Stimulated activated CD4-positive, alpha-beta T cell treated with anti-CD3 and anti-CD28 coated beads, Interleukin-4, amount 100 ng/mL, for 4 hours (primary cell): ENCODE measurements around the gene COL5A3.
"Not testable (repeated sequence)": the region's sequence is repeated elsewhere in the genome, so short reads cannot be mapped to it uniquely, and the experiment has no call there.

ENCODE experiments used
- DNase-seq, 2 experiments: peaks; one replicate each; pipeline ENCODE4 v3.0.0-alpha.2; 2020

The COL5A3 gene

DNA sequence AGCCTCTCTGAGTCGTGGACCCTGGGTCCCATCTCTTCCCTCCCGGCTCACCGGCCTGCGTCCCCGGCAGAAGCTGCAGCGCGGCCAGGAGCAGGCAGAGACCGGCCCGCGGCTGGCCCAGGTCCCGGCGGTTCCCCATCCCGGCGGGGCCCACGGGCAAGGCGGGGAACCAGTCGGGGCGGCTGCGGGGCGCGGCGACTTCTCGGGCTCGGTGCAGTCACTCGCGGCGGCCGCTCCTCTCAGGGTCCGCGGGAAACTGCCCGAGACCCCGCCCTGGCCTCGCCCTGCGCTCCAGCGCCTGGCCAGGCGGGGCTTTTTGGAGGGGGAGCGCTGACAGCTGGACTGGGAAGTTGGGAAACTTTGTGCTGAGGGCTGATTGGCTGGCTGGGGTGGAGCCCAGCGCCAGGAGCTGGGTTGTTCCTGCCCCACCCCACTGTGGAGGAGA is at the start of gene COL5A3:
TSS of gene COL5A3 (minus strand) at position 258 of the 445 bp plus-strand sequence. CDS start at position 139, 119 bp downstream.
- no peak for DNase-seq

- DNase-seq: no peak
Measured at GRCh38 chr19:10052602-10053360, 42.5 kb upstream of the COL5A3 start.

GRCh38 chr19:10049626-10050025 is 39.3 kb upstream of the COL5A3 start:
- DNase-seq: no peak

- no peak for DNase-seq
Measured at GRCh38 chr19:10045371-10045770, 35.1 kb upstream of the COL5A3 start.

DNA sequence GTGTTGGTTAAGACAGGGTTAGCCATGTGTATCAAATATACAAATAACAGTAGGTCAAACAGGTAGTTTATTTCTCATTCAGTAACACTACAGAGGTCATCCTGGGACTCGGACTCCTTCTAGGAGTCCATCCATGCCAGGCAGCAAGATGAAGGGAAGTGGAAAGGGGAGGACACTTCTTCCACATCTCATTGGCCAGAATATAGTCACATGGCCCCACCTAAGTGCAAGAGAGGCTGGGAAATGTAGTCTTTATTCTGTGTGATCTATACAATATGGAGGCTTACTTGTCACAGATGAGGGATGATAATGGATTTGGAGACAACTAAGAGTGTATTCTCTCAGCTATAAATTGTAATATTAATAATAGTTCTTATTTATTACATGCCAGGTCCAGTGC is 34.1 kb upstream of the COL5A3 start:
- DNase-seq: no peak

GRCh38 chr19:10043286-10043927 is 33.1 kb upstream of the COL5A3 start:
- no peak for DNase-seq

DNA sequence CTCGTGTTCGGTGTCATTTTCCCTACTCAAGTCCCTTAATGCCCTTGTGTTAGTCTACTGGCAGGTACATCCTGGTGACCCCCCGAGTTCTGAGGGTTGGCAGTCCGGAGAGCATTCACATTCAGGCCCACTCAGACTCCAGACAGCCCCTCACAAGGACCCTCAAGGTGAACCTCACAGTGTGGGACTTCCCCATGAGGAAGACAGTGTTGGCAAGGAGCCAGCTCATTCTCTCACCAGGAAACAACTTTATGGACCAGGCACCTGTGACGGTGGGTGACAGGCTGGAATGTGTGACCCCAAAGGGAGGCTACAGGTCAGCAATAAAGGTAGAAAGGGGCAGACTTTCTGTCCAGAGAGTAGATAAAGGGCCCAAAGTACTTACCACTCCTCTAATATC is 27.5 kb upstream of the COL5A3 start:
- no peak for DNase-seq

DNA sequence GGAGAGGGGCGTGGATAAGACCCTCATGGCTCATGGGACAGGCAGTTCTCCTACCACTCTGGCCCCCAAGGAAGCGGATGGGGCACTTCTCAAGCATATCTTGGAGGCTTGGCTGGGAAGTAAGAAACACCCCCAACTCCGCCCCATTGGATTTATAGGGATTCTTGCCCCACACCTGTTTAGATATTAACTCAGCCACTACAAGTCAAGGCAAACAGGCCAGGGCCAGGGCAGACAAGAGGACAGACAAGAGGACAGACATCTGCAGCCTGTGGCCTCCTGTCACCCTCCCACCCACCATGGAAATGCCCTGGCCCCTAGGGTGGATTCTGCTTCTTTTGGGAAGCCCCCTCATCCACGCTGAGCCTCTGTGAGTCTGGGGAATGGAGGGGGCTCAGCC is 27.1 kb upstream of the COL5A3 start:
- DNase-seq: no peak

DNA sequence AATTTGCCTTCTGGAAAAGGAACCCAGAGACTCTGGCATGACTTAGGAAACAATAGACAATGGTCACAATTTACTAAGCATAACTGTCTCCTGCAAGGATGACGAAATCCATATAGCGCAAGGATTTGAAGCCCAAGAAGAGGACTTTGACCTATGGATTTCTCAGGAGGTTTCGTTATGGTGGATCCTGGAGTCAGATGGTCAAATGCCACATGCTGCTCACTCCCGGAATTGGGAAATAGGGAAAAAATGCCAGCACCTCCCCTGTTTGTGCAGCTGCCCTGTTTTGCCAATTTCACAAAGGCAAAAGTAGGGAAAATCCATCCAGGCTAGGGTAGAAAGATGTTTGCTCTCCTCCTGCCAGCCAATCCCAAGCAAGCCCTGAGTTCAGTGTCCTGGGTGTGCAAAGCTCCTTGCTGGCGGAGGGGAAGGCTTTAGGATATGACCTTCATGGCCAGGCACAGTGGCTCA is 26.3 kb upstream of the COL5A3 start:
- no peak for DNase-seq

DNA sequence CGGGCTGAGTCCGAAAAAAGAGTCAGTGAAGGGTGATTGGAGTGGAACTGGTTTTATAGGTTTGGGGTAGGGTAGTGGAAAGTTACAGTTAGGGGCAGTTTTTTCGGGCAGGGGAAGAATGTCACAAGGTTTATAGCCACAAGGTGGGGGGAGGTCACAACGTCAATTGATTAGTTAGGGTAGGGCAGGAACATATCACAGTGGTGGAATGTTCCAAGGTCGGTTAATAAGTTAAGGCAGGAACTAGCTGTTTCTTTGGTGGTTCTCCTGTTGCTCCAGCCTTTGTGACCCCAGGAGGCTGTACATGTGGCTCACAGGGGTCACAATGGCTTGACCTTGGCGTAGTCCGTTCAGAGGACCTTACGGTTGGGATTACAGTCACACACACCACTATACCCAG is 23.3 kb upstream of the COL5A3 start:
- no peak for DNase-seq

- peak; percentile 58 to 75 for DNase-seq
Measured at GRCh38 chr19:10027158-10027997, 17.1 kb upstream of the COL5A3 start.

DNA sequence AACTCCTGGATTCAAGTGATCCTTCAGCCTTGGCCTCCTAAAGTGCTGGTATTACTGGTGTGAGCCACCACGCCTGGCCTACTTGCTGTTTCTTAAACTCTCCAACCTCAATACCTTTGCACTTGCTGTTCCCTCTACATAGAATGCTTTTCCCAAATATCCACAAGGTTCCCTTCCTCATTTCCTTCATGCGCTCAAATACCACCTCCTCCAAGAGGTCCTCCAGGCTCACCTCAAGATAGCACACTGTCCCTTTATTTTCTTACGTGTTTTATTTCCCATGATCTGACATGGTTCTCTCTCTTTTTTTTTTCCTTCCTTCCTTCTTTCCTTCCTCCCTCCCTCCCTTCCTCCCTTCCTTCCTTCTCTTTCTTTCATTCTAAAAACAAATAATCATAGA is 16.4 kb upstream of the COL5A3 start:
- DNase-seq: no peak

GRCh38 chr19:10023096-10023495 is 12.8 kb upstream of the COL5A3 start:
- DNase-seq: not testable (repeated sequence)

- DNase-seq: no peak
Measured at GRCh38 chr19:10021863-10022262, 11.6 kb upstream of the COL5A3 start.

DNA sequence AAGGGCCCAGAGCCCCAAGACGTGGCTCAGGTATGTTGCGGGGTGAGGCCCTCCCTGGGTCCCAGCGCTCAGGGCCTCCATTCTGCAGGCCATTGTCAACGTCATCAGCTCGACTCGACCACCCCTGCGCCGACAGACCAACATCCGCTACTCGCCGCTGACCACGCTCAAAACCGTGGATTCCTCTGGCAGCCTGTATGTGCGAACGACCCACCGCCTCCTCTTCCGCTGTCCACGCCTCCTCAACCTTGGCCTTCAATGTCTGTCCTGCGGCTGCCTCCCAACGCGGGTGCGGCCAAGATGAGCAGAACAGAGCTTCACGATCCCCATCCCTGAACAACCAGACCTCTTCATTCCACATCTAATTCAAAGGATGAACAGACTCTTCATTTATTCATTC is 11.1 kb upstream of the COL5A3 start:
- DNase-seq: no peak

DNA sequence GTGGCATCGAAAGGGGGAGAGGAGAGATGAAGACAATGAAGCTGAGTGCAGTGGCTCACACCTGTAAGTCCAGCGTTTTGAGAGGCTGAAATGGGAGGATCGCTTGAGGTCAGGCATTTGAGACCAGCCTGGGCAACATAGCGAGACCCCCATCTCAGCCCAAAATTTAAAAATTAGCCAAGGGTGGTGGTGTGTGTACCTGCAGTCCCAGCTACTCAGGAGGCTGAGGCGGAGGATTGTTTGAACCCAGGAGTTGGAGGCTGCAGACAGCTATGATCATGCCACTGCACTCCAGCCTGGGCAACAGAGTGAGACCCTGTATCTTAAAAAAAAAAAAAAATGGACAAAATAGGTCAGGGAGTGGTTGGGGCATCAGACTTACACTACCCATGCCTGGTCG is 10.5 kb upstream of the COL5A3 start:
- DNase-seq: no peak

DNA sequence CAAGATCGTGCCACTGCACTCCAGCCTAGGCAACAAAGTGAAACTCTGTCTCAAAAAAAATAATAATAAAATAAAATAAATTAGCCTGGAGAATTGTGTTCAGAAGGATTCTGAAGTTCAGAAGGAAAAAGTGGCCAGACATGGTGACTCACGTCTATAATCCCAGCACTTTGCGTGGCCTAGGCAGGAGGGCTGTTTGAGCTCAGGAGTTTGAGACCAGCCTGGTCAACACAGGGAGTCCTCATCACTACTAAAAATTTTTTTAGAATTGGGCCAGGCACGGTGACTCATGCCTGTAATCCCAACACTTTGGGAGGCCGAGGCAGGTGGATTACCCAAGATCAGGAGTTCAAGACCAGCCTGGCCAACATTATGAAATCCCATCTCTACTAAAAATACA is 8.9 kb upstream of the COL5A3 start:
- DNase-seq: no peak

DNA sequence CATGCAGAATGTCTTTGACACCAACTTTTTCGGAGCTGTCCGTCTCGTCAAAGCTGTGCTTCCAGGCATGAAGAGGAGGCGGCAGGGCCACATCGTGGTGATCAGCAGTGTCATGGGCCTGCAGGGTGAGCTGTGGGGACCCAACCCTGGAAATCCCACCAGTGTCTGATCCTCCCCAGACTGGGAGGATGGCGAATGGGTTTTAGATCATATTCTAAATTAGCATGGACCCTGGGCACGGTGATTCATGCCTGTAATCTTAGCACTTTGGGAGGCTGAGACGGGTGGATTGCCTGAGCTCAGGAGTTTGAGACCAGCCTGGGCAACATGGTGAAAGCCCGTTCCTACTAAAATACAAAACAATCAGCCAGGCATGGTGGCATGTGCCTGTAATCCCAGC is 8.5 kb upstream of the COL5A3 start:
- DNase-seq: no peak

GRCh38 chr19:10018263-10018662 is 8.0 kb upstream of the COL5A3 start:
- no peak for DNase-seq

- DNase-seq: no peak
Measured at GRCh38 chr19:10013834-10014618, 3.7 kb upstream of the COL5A3 start.

- DNase-seq: no peak
Measured at GRCh38 chr19:10013316-10013715, 3.0 kb upstream of the COL5A3 start, which contains the start of gene RDH8. RDH8 (plus strand) TSS chr19:10013483; CDS start chr19:10013498, 15 bp downstream.

DNA sequence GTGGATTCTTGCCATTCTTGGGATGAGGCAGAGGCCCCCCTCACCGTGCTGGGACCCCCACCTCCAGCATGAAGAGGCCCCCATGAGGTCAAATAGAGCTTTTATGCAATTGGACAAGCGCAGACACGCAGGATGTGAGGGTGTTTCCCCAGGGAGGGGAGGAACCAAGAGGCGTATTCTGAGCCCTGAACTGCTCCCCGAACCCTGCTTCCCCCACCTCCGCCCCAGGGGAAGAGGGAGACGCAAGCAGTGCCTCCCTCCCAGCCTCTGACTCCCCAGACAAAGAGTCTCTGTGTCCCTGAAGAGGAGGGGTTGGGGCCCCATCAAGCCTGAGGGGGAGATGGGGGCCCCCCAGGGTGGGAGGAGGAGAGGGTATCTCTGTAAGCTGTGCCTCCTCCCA is 1.7 kb upstream of the COL5A3 start:
- DNase-seq: no peak

GRCh38 chr19:10010939-10011338 is 635 bp upstream of the COL5A3 start:
- no peak for DNase-seq
